Measurements from ENCODE around the gene HGF.
A peak's percentile ranks its signal among the peaks of the same experiment; 100 is the strongest.
"Not testable (repeated sequence)": the region's sequence is repeated elsewhere in the genome, so short reads cannot be mapped to it uniquely, and the experiment has no call there.

Gene HGF

GRCh38 chr7:81769891-81770727 lies at the start of gene HGF:
TSS of gene HGF (minus strand) at chr7:81770047. CDS start at chr7:81769971, 76 bp downstream.
- DNase-seq (ENCODE audit: low read depth) = peak; percentile 26

GRCh38 chr7:81816312-81816711 lies 46.5 kb upstream of the HGF start:
- DNase-seq (ENCODE audit: low read depth) = no peak

- not testable (repeated sequence) for DNase-seq (ENCODE audit: low read depth)
These were observed 43.1 kb upstream of the HGF start for GRCh38 chr7:81812866-81813476.

GRCh38 chr7:81811956-81812865 lies 42.4 kb upstream of the HGF start:
- no peak for DNase-seq (ENCODE audit: low read depth)

GRCh38 chr7:81810476-81811155 lies 40.8 kb upstream of the HGF start:
- DNase-seq (ENCODE audit: low read depth) = no peak

- not testable (repeated sequence) for DNase-seq (ENCODE audit: low read depth)
These were observed 38.5 kb upstream of the HGF start for GRCh38 chr7:81808310-81808709.

GRCh38 chr7:81803267-81803666 lies 33.4 kb upstream of the HGF start:
- DNase-seq (ENCODE audit: low read depth) = no peak

- DNase-seq (ENCODE audit: low read depth) = no peak
These were observed 32.4 kb upstream of the HGF start for GRCh38 chr7:81802251-81802650.

GRCh38 chr7:81801532-81801931 lies 31.7 kb upstream of the HGF start:
- no peak for DNase-seq (ENCODE audit: low read depth)

GRCh38 chr7:81791568-81792518 lies 22.0 kb upstream of the HGF start:
- no peak for DNase-seq (ENCODE audit: low read depth)

GRCh38 chr7:81790686-81791085 lies 20.8 kb upstream of the HGF start:
- no peak for DNase-seq (ENCODE audit: low read depth)

- no peak for DNase-seq (ENCODE audit: low read depth)
These were observed 20.3 kb upstream of the HGF start for GRCh38 chr7:81790120-81790500.

- DNase-seq (ENCODE audit: low read depth) = no peak
These were observed 19.7 kb upstream of the HGF start for GRCh38 chr7:81789406-81790119.

- no peak for DNase-seq (ENCODE audit: low read depth)
These were observed 18.4 kb upstream of the HGF start for GRCh38 chr7:81788246-81788645.

- no peak for DNase-seq (ENCODE audit: low read depth)
These were observed 14.0 kb upstream of the HGF start for GRCh38 chr7:81783818-81784217.

GRCh38 chr7:81780914-81781693 lies 11.3 kb upstream of the HGF start:
- no peak for DNase-seq (ENCODE audit: low read depth)

GRCh38 chr7:81779706-81780105 lies 9.9 kb upstream of the HGF start:
- no peak for DNase-seq (ENCODE audit: low read depth)

GRCh38 chr7:81777697-81778096 lies 7.8 kb upstream of the HGF start:
- DNase-seq (ENCODE audit: low read depth) = no peak

- no peak for DNase-seq (ENCODE audit: low read depth)
These were observed 7.2 kb upstream of the HGF start for GRCh38 chr7:81776948-81777630.
